ENCODE measurements around the gene HUS1.
"Not testable (repeated sequence)": the region's sequence is repeated elsewhere in the genome, so short reads cannot be mapped to it uniquely, and the experiment has no call there.

HUS1 gene

DNA sequence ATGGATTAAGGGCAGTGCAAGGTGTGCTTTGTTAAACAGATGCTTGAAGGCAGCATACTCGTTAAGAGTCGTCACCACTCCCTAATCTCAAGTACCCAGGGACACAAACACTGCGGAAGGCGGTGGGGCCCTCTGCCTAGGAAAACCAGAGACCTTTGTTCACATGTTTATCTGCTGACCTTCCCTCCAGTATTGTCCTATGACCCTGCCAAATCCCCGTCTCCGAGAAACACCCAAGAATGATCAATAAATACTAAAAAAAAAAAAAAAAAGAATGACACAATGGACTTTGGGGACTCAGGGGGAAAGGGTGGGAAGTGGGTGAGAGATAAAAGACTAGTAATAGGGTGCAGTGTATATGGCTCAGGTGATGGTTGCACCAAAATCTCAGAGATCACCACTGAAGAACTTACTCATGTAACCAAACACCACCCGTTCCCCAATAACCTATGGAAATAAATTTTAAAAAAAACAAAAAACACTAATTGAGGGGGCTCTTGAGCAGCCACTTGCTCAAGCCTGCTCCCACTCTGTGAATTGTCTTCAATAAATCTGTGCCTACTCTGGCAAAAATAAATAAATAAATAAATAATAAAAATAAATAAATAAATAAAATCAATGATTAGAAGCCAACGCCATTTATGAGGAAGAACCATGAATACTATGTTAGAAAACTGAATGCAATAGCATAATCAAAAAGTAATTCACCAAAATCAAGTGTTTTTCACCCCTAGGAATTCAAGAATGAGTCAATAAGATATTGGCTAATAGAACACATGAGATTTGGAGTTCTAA, 56.1 kb downstream of the HUS1 start:
- DNase-seq (ENCODE audit: low read depth) = not testable (repeated sequence)

DNA sequence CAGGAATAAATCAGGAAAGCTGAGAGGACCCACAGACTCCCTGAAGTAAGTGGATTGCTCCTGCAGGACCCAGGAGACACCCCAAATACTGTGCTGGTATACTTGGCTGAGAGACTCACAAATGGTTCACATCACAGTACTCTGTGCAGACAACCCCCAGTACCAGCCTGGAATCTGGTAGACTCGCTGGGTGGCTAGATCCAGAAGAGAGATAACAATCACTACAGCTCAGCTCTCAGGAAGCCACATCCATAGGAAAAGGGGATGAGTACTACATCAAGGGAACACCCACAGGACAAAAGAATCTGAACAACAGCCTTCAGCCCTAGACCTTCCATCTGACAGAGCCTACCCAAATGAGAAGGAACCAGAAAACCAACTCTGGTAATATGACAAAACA, 62.9 kb downstream of the HUS1 start:
- DNase-seq (ENCODE audit: low read depth) = not testable (repeated sequence)

GRCh38 chr7:47915616-47915976, 63.8 kb downstream of the HUS1 start:
- no peak for DNase-seq (ENCODE audit: low read depth)

DNA sequence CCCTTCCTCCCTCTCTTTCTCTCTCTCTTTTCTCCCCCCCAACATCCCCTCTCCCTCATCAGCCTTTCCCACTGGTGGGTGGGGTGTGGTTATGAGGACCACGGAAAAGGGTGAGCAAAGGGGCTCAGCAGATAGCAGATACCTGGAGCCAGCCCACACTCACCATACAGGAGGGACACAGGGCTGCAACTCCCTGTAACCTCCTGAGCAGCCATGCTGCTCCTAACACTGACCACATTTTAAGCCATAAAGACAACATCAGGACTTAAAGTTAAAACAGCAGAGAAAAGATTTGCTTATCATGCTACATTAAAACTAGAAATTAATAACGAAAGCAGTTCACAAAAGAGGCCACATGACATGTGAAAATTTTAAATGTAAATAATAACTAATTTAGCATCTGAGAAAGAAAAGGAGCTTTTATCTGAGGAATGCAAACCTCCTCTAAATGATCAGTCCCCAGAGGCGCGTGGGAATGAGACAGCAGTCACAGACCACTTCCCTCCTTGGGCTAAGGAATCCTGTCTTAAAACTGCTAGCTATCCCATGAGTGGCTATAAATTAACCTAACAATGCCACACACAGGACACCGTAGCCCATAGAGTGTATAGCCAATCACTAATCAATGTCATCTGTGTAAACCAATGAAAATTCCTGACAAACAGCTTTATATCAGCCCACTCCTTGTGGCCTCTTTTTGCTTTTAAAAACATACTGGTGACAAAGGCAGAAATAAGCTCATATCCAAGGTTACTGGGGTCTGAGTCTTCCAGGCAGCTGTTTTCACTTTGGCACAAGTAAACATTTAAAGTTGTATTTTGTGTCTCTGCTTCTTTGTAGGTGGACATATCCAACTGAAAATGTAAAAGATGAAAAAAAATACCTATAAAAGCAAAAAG, 64.4 kb downstream of the HUS1 start:
- no peak for DNase-seq (ENCODE audit: low read depth)
